NCI-H524 treated with DMSO at 0.1 percent for 48 hours (cell line): Measurements from ENCODE around the gene THRAP3.

Source experiments
- DNase-seq: peaks from one replicate; lab custom pipeline; 2025; lab: John Stamatoyannopoulos, UW

Gene THRAP3

DNA sequence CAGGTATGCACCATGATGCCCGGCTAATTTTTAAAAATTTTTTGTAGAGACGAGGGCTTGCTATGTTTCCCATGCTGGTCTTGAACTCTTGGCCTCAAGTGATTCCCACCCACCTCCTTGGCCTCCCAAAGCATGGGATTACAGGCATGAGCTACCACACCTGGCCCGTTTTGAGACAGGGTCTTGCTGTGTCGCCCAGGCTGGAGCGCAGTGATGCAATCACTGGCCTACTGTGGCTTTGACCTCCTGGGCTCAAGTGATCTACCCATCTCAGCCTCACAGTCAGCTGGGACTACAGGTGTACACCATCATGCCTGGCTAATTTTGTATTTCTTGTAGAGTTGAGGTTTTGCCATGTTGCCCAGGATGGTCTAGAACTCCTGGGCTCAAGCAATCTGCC is 74.4 kb downstream of the THRAP3 start:
- no peak for DNase-seq

DNA sequence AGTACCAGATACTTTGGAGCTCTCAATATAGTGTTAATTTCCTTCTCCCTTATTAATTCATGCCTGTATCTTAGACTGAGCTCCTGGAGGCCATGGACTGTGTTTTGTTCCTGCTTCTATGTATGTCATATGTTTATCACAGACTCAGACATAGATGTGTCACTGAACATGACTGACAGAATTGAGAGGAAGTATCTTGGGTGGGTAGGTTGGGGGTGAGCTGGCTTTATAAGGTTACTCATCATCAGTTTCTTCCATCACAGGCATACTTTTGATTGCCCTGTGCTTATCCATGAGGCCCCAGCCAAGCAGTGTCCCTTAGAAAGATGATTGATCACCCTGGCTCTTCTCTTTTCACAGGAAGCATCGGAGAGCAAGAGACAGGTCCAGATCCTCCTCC is 76.3 kb downstream of the THRAP3 start:
- DNase-seq, result no peak

DNA sequence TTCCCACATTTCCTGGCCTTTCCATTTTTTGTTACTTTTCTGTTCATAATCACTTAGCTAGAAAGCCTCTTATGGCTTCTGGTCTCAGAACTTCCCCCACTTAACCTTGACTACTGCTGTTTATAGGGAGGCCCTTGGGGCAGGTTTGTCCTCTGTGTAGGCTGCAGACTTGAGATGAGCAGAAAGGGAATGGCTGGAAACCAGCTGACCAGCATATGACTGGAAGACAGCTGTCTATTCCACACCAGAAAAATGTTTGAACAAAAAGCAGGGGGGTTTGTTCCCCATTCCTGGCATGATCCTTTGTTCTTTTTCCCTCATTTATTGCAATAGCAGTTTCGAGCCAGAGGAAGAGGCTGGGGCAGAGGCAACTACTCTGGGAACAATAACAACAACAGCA is 77.0 kb downstream of the THRAP3 start:
- DNase-seq, result no peak

DNA sequence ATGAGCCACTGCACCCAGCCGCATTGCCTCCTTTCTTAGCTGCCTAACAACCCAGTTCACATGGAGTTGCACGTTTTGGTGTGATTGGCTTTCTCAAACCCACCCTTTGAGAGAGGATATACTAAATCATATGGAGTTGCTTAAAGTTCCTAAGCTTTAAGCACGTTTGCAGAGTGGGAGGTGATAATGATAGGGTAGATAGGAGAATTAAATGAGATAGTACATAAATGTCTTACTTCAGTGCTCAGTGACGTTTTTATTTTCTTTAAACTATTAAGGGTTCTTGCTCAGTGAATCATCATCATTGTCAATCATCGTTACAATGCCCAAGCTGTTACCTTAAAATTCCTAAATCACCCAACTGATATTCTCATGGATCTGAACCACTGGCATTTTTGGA is 79.0 kb downstream of the THRAP3 start:
- DNase-seq, result no peak

DNA sequence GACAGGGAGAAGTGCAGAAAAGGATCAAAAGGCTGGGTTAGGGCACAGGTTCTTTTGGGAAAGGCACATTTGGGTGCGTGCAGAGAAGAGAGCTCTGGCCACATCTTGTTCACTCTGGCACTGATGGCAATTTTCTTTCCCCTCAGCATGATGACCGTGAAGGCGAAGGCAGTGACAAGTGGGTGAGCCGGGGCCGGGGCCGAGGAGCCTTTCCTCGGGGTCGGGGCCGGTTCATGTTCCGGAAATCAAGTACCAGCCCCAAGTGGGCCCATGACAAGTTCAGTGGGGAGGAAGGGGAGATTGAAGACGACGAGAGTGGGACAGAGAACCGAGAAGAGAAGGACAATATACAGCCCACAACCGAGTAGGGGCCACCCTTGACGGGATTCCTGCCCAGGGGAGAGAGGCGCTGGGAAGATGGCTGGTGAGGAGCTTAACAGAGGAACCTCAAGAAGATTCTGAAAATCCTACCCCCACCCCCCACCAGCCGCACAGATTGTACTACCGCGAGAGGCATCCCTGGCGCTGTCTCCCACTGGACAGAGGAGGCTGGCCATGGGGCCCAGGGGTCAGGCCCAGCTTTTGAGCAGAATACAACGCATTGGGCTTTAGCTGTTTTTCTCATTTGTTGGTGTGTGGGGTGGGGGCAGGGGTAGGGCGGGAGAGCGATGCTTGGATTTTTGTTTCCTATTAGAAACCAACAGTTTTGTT is 79.6 kb downstream of the THRAP3 start:
- DNase-seq, result no peak

DNA sequence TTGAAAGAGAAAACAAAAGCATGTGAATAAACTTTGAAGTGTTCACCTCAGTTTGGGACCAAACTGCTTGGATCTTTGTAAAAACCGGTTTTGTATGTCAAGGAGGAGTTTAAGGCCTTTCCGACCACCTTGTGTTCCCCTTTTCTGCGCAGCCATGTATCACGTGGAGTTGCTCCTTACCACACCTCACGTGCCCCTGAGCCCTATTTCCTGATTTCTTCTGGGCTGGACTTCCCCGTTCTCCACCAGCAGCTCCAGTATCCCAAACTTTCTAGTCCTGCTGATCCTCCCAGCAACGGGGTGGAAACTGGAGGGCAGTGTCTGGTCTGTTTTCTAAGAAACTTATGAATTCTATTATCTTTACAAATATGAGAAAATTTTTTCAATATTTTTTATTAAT is 80.3 kb downstream of the THRAP3 start:
- DNase-seq, result no peak

DNA sequence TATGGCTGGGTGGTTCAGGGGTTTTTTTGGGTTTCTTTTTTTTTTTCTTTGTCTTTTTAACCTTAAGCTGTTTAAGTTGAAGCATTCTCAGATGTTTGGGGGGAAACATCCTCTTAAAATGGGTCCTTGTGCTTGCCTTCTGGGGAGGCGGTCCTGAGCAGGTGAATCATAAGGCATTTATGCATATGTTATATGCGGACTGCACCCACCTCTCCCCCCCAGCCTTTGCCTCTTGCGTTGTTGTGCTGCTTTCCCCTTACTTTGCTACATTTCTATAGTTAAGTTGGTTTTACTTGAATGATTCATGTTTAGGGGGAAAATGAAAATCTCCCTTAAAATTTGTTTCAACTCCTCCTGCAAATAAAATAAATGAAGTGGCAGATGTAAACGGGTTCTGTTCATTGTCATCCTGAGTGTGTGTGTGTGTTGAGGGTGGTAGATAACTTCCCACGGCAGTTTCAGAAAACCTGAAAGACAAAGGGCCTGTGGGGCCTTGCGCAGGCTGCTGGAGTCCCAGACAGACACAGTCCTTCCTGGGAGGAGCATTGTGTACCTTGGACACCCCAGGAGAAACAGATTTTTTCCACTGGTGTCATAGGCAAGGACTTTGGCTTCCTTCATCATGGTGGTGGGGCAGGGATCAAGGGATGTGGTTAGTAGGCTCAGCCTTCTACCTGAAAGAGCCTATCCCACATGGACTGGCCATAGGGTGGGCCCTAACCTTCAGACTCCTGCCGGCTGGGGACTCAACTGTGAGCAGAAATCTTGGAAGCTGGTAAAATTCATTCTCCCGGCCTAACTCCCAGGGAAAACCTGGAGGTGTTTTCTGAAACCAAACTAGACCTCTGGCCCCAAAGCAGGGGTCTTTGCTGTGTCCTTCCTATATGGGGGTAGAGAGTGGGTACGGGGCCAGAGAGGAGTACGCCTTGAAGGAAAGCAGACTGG is 81.0 kb downstream of the THRAP3 start:
- DNase-seq, result no peak

DNA sequence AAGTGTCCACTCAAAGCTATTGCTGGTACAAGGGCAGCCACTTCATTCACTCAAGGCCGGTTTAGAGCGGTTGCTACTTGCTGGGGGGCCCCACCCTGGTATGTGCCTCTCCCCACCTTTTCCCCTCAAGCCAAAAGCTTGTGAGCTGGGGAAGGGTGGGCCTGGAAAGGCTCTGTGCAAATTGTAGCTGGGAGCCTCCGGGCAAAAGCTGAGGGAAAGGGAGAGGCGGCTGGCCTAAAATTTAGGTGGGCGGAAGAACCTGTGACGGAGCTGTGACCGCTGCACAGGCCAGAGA is 81.6 kb downstream of the THRAP3 start:
- no peak for DNase-seq

DNA sequence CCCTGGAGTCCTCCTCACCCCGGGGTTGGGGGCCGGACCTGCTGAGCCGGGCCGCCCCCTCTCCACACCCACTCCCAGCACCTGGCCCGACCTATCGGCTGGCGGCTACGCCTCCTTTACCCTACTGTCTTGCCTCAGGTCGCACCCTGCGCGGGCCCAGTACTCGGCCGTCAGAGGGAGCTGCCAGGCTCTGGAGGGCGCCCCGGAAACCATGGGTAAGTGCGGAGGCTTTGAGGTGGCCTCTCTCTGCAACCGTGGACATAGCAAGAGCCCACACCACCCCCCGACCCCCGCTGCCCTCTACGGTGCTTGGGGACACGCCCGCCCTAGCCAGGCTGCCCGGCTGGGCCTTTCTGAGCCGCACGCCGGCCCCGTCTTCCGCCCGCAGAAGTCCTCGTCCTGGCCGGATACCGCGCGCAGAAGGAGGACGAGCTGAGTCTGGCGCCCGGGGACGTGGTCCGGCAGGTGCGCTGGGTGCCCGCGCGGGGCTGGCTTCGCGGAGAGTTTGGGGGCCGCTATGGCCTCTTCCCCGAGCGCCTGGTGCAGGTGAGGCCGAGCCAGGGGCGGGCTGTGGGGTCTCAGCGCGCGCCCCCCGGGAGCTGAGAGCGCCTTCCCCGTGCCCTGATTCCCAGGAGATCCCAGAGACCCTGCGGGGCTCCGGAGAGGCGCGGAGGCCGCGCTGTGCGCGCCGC is 82.1 kb downstream of the THRAP3 start, which contains the start of gene SH3D21:
Gene SH3D21 (plus strand): TSS at position 159 of the 692 bp plus-strand sequence. CDS start 53 bp downstream, at position 212.
- no peak for DNase-seq

DNA sequence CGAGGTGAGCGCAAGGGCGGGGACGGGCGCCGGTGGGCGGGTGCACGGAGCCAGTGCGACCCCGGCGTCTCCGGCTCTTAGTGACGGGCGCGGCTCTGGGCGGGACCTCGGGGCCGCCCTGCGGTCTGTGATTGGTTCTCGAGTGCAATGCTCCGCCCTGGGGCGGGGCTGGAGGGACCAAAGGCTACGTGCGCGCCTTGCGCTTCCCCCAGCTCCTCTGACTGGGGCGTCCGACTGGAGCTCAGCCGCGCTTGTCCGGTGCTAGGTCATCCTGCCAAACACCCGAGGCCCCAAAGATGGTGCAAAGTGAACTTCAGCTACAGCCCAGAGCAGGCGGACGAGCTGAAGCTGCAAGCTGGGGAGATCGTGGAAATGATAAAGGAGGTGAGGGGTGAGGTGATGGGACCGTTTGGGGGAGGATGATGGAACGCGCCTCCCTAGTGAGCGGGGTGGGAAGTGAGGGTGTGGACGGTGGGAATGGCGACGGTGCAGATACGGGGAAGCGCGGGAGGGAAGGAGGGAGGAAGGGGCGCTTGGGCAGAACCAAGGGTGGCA is 82.7 kb downstream of the THRAP3 start:
- peak; percentile 60 for DNase-seq

DNA sequence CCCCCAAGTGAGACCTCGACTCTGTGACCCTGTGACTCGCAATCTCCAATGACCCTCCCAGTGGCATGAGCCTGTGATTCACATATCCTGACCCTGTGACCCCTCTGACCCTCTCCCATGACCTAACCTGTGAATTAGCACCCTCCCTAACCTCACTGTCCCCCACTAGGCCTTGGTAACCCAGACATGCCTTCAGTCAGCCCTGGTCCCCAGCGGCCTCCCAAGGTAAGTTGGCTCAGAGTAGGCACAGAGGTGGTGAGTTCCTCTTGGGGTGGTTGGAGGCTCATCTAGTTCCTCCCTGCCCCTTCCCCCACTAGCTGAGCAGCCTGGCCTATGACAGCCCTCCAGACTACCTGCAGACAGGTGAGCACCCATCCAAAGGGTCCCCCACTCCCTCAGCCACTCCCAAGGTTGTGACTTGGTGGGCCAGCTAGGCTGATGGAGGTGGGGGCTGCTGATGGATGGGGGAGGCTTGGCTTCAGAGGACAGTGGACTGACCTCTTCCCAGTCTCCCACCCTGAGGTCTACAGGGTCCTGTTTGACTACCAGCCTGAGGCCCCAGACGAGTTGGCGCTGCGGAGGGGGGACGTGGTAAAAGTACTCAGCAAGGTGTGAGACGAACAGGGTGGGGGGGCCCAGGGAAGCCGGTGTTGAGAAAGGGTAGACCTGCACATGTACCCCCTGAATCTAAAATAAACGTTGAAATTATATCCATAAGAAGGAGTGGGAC is 83.5 kb downstream of the THRAP3 start:
- DNase-seq, result no peak

DNA sequence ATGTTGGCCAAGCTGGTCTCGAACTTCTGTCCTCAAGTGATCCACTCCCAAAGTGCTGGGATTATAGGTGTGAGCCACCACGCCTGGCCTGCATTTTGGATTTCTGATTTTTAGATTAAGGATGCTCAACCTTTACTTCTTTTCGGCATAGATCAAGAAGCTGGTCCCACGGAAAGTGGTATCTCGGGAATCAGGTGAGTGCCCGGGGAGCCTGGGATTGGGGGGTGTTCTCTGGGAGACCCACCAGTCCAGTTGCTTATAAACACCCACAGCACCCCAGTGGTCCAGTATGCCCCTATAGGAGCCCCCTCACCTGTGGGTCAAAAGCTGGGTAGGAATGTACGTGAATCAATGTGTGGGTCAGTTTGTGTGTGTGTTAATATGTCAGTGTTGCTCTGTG is 85.2 kb downstream of the THRAP3 start:
- DNase-seq, result no peak

DNA sequence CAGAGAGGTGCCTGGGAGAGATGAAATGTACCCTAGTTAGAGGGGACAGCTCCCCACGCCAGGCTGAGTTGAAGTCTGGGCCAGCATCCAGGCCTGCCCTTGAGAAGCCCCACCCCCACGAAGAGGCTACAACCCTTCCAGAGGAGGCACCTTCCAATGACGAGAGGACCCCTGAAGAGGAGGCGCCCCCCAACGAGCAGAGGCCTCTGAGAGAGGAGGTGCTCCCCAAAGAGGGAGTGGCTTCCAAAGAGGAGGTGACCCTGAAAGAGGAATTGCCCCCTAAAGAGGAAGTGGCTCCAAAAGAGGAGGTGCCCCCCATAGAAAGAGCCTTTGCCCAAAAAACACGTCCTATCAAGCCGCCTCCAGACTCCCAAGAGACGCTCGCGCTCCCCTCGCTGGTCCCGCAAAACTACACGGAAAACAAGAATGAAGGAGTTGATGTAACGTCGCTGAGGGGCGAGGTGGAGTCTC is 96.1 kb downstream of the THRAP3 start:
- no peak for DNase-seq

DNA sequence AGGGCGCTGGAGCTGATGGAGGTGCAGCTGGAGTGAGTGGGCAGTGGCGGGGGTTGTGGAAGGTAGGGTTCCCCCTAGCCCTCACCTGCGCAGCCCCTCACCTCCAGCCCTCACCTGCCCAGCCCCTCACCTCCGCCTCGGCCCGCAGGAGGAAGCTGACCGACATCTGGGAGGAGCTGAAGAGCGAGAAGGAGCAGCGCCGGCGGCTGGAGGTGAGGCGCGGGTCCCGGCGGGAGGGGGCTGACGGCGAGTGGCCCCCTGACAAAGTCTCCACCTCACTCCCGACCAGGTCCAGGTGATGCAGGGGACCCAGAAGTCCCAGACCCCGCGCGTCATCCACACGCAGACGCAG is 96.5 kb downstream of the THRAP3 start:
- no peak for DNase-seq

DNA sequence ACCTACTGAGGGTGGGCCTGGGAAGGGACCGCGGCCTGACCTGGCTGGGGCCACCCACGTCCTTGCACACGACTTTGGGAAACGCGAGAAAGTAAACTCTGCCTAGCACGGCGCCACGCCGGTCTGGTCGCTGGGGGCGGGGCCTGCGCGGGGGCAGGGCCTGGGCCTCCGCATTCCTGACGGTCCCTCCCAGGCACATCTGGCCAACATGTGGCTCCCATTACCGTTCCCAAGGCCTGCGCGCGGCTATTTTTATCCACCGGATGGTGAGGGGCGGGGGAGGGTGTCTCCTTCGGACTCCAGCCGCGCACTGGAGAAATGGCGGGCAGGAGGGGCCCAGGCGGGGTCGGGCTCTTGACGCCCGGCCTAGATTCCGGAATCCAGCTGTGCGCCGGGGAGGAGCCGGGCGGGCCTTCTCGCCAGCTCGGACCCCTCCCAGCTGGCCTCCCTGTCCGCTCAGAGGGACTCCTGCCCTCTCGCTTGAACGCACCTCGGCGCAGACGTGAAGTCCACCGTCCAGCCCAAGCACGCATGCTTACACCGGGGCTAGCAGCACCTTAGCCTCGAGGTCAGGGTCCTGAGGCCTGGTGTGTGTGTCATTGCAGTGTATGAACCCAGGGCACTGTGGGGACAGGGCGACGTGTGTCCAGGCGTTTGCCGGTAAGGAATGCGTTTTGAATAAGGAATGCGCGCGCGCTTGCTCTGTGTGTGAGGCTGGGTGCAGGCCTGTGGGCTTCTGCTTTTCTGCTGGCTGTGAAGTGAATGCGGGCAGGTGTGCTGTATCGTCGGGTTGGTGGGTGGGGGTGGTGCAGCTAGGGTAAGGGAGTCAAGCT is 97.1 kb downstream of the THRAP3 start:
- no peak for DNase-seq

DNA sequence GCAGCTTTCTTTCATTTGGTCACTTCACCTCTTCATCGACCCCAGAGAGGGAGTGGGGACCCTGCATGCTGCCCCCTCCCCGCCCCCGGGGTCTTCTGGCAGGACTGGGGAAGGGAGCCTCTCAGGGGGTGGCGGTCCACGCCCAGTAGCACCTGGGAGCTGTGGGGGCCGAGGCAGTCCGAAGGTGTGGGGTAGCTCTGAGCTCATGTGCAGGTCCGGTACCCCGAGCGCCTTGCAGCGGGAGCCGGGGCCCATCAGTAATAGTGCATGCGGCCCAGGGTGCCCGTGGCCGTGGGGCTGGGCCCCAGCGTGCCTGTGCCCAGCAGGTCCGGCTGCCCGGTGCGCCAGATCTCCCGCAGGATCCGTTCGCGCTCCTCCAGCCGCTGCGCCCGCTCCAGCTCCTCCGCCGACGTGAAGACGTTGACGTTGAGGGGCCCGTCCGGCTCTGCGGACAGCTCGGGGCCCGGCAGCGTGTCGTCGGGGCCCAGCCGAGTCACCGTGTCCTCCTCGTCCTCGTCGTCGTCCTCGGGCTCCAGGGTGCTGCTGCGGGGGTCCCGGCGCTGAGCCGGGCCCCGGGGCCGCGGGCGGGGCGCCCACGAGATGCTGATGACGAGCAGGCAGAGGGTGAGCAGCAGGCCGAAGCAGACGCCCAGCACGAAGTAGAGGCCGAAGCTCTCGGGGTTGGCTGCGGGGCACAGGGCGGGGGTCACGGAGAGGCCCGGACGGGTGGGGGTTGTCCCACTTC is 98.0 kb downstream of the THRAP3 start:
- no peak for DNase-seq

DNA sequence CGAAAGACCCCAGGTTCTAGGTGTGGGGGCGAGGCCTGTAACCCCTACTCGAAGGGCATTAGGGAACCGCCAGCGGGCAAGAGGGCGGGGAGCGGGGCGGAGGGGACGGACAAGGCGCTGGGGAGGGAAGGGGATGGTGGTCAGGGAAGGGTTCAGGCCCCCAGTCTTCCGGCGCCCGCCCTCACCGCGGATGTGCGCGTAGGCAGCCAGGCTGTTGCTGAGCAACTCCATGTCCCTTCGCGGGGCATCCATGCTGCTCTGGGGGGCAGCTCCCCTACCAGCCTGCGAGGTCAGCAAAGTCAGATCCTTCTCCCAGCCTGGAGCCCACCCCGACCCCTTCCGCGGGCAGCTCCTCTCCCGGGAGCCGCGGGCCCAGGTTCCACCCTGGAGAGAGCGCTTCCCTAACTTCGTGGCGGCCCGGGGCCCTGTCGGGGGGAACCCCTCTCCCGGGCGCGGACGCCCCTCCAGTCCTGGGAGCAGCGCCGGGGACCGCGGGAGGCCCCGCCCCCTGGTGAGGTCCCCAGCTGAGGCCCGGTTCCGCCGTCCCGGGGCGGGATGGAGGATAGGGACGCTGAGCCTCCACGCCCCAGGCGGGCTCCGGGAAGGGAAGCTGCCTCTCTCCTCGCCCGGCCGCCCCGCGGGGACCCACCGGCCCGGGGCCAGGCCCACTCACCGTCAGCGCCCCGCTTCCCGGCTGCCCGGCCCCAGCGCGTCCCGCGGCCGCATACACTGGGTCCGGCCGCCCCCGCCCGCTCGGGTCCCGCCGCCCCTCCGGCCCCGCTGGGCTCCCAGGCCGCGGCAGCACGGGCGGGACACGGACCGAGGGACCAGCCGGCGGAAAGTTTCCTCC is 98.8 kb downstream of the THRAP3 start:
- no peak for DNase-seq

DNA sequence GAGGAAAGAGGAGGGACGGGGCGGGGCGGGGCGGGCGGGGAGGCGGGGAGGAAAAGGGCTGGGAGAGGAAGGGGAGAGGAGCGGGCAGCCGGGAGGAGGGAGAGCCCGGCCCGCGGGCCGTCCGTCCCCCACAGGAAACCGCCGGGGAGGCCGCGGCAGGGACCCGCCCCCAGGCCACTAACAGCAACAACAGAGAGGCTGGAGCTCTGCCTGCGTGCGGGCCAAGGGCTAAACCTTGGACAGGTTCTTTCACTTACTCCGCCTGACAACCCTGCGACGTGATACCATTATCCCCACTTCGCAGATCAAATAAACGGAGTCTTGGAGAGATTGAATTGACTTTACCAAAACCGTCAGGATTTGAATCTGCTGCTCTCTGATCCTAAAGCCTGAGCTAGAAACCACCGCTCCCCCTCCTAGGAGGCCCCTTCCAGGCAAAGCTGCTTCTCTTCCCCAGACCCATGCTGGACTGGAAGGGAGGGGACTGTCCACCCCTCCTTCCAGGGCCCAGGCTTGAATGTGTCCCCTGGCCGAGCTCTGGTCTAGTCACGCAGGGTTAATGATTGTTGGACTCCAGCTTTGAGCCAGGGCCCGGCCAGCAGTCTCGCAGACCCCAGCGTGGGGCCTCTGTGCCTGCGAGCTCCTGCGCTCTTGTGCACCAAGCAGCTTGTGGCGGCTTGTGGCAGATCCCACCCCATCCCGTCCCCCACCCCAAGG is 99.6 kb downstream of the THRAP3 start, which contains the start of gene EVA1B:
Gene EVA1B (minus strand): TSS at position 10 of the 717 bp plus-strand sequence. CDS start 608 bp downstream, outside the sequence.
- no peak for DNase-seq
